Skeletal muscle cell (primary cell): ENCODE results near the gene KLHL29.
A peak's percentile ranks its signal among the peaks of the same experiment; 100 is the strongest.

Source experiments
- DNase-seq: peaks from one replicate; pipeline ENCODE4 v3.0.0-alpha.2; 2010; ENCODE audit warnings: low read depth
- H3K4me3 ChIP-seq: 2 replicates; pipeline ENCODE4 v1.5.1; 2011; ENCODE audit warnings: low read depth, mild to moderate bottlenecking, control low read depth, low read length, moderate library complexity

Gene KLHL29

GRCh38 chr2:23434721-23435121 lies 49.7 kb downstream of the KLHL29 start:
- H3K4me3 ChIP-seq: no peak overlapping the region
- DNase-seq: no peak

DNA sequence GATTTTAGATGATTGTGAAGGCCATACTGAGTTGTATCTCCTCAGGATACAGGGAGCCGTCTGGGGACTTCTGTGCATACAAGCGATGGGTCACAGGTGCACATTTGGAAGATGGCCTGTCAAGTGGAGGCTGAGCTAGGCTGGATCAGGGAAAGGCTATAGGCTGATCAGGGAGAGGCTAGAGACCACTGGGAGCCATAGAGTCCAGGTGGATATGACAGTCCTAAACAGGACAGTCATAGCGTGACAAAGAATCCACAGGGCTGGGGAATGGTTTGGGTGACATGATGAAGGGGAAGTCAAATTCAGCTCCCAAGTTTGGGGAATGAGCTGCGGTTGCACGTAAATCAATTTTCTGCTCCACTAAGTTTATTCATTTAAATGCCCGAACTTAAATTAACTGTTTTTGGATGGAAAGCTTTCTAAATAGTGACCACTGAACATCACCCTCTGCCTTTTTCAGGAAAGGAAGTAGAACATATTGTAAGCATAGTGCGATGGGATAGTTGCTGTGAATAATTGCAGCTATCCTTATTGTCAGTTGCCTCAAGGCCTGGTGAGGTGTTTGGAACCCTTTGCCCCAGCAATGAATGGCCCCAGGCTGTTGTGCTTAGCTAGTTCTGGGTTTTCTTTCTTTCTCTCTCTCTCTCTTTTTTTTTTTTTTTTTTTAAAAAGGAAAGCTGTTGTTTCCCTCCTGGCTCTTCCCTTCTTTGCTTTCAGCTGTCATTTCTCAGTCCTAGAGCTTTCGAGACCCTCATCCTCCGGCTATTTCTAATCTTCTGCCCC lies 50.5 kb downstream of the KLHL29 start:
- DNase-seq: no peak

GRCh38 chr2:23436346-23437098 lies 51.5 kb downstream of the KLHL29 start:
- DNase-seq: no peak
- no peak overlapping the region for H3K4me3 ChIP-seq

More for the DNA sequence above, 50.5 kb downstream of the KLHL29 start:
- no peak overlapping the region for H3K4me3 ChIP-seq

DNA sequence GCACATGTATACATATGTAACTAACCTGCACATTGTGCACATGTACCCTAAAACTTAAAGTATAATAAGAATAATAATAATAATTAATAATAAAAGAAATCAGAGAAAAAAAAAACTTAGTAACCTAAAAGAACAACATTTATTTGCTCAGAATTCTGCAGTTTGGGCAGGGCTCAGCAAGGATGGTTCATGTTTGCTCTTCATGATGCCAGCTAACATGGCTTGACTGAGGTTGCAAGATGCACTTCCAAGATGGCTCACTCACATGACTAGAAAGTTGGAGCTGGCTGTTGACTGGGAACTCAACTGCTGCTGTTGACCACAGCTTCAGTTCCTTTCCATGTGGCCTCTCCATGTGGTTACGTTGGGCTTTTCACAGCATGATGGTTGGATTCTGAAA lies 56.4 kb downstream of the KLHL29 start:
- no peak overlapping the region for H3K4me3 ChIP-seq
- no peak for DNase-seq

GRCh38 chr2:23445450-23445868 lies 60.5 kb downstream of the KLHL29 start:
- DNase-seq: peak; percentile 71

DNA sequence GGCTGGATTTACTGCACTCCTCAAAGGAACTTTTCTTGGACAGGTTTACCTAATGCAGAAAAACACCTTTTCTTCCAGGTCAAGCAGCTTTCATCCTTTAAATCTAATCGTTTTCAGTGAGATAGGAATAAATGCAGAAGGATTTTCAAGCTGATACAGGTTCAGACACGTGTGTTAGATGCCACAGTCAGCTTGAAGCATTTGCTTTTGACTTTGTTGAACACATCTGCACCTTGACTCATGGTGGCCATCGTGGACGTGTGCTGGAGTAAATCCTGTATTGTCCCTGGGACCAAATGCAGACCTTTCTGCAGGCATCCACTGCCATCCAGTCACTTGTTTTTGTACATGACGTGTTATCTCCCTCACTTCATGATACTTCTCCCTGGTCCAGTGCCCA lies 61.9 kb downstream of the KLHL29 start:
- no peak overlapping the region for H3K4me3 ChIP-seq
- DNase-seq: no peak

More at GRCh38 chr2:23445450-23445868, 60.5 kb downstream of the KLHL29 start:
- no peak overlapping the region for H3K4me3 ChIP-seq

GRCh38 chr2:23447405-23447804 lies 62.4 kb downstream of the KLHL29 start:
- H3K4me3 ChIP-seq: no peak overlapping the region
- no peak for DNase-seq

DNA sequence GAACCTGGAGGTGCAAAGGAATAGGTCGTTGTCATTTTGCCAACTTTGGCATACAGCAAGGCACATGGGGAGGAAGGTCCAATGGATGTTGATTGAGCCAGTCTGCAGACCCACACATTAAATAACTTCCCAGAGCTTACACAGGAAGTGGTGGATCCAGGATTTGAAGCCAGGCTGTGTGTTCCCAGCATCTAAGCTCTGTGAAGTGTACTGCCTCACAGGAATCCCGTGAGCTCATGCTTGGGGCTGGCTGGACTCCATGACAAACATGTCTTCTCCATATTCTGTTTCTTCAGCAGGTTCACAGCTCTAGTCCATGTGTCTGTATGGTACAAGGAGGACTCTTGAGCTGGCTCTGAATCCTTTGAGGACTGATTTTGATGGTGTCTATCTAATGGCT lies 63.9 kb downstream of the KLHL29 start:
- no peak overlapping the region for H3K4me3 ChIP-seq
- peak; percentile 24 for DNase-seq

DNA sequence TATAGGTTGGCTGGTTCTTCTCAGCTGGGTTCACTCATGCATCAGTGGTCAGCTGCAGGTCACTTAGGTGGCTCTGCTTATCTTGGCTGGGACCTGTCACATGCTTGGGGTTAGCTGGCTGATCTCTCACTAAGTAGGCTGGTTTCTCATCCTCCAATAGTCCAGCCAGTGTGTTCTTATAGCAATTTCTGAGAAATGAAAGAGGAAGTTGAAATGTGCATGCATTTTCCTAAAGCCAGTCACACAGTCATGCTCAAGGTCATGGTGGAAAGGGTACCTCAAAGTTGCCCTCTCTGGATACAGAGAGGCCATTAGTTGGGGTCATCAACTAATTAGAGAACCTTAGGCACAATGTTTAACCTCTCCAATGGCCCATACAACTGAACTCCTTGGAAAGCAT lies 64.4 kb downstream of the KLHL29 start:
- DNase-seq: no peak
- no peak overlapping the region for H3K4me3 ChIP-seq

- no peak for DNase-seq
- no peak overlapping the region for H3K4me3 ChIP-seq
Observed at GRCh38 chr2:23449831-23450331, 64.9 kb downstream of the KLHL29 start.

GRCh38 chr2:23452372-23452771 lies 67.4 kb downstream of the KLHL29 start:
- DNase-seq: no peak
- no peak overlapping the region for H3K4me3 ChIP-seq

DNA sequence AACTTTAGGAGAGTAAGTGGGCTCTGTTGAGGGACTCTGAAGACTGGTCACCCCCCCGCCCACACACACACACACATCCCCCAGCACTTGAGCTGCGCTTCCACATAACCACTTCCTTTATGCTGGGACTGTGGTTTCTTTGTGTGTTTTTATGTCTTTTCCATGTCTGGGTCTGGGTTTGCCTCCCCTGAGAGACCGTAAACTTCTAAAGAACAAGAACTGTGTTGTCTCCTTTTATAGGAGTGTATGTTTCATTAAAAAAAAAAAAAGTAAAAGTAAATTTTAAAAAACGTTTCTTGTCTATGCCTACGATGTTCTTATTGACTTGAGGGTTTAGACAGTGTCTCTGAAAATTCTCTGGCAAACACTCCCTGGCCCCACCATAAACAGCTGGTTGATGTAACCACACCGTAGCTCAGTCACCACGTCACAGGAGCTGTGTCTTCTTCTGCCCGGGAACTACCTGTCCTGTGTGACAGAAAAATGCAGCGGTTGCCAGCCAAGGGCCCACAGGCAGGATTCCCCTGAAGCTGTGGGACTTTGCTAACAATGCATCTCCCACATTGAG lies 68.0 kb downstream of the KLHL29 start:
- no peak overlapping the region for H3K4me3 ChIP-seq
- DNase-seq: peak; percentile 56

DNA sequence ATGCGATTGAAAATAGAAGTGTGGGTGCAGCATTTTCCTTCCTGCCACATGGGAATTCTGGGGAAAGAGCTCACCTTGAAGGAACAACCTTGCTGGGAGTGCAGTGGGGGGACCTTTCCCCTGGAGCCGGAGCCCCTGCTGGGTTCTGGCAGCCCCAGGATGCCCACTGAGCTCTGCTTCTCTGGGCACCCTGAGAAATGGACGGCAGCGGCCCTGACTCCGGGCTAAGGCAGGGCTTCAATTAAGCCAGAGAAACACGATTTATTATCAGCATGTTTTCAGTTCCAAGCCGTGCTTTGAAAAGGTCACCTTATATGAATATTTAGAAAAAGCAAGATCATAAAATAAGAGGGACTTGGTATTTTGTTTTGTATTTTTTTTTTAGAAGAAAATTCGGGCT lies 68.5 kb downstream of the KLHL29 start:
- no peak for DNase-seq
- no peak overlapping the region for H3K4me3 ChIP-seq

- no peak overlapping the region for H3K4me3 ChIP-seq
- no peak for DNase-seq
Observed at GRCh38 chr2:23453836-23454460, 69.0 kb downstream of the KLHL29 start.

DNA sequence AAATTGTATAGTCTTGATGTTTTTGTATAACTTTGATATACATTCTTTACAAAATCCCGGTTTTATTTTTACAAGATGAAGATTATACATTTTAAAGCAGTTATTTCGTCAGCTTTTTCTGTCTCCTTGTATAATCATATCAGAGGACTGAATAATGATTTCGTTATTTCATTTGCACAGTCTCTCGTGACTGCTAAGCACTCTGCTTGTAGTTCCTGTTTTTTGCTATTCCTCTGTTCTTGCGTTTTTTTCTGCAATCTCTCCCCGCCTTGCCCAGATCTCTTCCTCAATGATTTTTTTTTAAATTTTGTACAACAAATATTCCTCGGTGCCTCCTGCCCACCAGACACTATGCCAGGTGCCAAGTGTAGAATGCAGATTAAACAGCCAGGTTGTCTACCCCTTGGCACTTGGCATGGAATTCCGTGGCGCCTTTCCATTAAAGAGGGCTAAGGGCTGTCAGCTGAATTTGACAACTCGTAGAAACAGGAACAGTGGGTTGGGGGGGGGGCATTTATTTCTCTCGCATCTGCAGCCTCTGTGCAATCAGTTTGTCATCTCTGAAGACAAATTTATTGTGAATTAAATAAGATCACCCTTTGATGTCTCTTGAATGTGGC lies 69.6 kb downstream of the KLHL29 start:
- no peak for DNase-seq
- H3K4me3 ChIP-seq: no peak overlapping the region

DNA sequence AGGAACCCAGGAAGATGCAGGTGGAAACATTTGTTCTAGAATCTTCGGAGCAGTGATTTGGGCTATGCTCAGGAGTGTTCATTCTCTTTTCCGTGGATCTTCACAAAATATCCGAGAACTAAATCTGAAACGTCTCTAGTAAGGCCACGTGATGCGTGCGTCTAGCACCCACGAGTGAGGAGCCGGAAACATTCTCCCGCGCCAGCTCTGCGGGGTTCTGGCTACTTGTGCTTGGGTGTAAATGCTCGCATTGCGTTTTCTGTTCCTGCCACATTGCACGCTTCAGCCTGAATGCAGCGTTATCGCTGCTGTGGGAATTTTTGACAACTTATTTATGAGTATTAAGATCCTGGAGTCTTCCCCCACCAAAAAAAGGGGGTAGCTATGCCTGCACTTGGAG lies 71.4 kb downstream of the KLHL29 start:
- no peak overlapping the region for H3K4me3 ChIP-seq
- DNase-seq: no peak

GRCh38 chr2:23456881-23457760 lies 72.1 kb downstream of the KLHL29 start:
- DNase-seq: peak; percentile 20
- H3K4me3 ChIP-seq: no peak overlapping the region

DNA sequence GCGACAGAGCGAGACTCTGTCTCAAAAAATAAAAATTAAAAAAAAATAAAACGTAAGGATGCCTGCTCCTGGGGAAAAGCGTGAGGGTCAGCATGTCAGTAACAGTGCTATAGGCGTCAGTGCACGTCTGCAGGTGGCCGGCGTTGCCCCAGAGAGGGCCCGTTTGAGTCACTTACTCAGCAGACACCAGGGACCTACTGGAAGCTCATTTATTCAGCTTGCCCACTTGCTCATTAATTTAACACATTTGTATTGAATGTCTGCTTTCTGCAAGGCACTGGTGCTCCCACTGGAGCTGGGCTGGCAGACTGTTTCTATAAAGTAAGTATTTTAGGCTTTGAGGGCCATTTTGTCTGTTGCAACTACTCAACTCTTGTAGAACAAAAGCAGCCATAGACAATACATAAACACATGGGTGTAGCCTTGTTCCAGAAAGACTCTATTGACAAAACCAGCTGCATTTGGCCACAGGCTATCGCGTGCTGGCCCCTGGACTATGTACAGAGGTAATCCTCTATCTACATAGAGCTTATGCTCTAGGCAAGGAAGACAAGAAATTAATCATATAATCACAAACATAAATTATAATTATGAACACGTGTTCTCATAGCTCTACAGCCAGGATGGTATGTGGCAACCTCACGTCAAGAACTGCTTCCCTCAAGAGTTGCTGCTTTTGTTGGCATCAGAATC lies 73.2 kb downstream of the KLHL29 start:
- DNase-seq: no peak
- H3K4me3 ChIP-seq: no peak overlapping the region
